ENCODE data around the gene PKNOX2. TPM values are rescaled to one million over a fixed set of nuclear protein-coding genes. Genes with fewer than 3 reads are reported as not detected.
A peak's percentile ranks its signal among the peaks of the same experiment; 100 is the strongest.

The PKNOX2 gene
- total and polyA plus RNA-seq, 9 of the 15 experiments (the other 6 are each of a cell fraction or from before 2014, with no cell fraction given) = not detected

DNA sequence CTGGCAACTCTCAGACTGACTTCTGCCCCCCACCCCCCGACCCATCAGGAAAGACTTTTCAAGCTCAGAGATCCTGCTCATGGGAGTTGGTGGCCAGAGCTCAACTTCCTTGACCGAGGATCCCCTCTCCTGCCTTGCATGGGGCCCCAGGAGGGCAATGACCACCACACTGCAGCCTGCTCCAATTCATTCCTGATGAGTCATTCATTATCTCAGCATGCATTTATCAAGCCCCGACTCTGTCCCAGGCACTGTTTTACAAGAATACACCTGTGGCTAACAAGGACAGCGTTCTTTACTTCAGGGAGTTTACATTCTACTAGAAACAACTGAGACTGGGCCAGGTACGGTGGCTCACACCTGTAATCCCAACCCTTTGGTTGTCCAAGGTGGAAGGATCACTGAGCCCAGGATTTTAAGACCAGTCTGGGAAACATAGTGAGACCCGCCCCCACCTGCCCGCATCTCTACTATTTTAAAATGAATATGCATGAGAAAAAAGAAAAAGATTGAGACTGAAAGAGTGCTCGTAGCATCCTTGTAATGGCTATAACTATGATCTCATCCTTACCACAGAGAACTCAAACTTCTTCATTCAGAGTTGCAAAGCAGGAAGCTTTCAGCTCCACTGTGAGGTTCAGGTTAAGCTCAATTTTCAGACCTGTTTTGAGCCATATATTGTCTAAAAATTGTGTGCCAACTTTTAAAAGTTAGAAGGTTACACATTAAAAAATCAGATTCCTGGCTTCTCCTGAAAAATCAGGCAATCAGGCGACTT is 271.1 kb downstream of the PKNOX2 start (continued):
- TF ChIP-seq TCF3 (CRISPR knock-in tag; IDR thresholded peaks at IDR 0.05) = no peak
- TF ChIP-seq RBFOX2 (IDR thresholded peaks at IDR 0.05; ENCODE audit: low read depth, low read length) = no peak
- no peak for TF ChIP-seq NFXL1 (CRISPR knock-in tag; IDR thresholded peaks at IDR 0.05)
- TF ChIP-seq DIDO1 (tag; IDR thresholded peaks at IDR 0.05; ENCODE audit: low read depth) = no peak
- TF ChIP-seq SAFB2 (IDR thresholded peaks at IDR 0.05; ENCODE audit: borderline replicate concordance, low read depth, low read length, severe bottlenecking) = no peak
- no peak for TF ChIP-seq PTRF (tag; IDR thresholded peaks at IDR 0.05)
- TF ChIP-seq POLR2G (IDR thresholded peaks at IDR 0.05; ENCODE audit: low read depth, low read length) = no peak
- no peak for TF ChIP-seq HNRNPLL (IDR thresholded peaks at IDR 0.05; ENCODE audit: low read depth, low read length, poor library complexity, severe bottlenecking)
- peak; percentile 73; the same call in 1 of the 2 replicates for TF ChIP-seq C11orf30 (IDR thresholded peaks at IDR 0.05; ENCODE audit: low read depth)
- TF ChIP-seq KLF16 (IDR thresholded peaks at IDR 0.05) = no peak
- TF ChIP-seq, protein P1, sequence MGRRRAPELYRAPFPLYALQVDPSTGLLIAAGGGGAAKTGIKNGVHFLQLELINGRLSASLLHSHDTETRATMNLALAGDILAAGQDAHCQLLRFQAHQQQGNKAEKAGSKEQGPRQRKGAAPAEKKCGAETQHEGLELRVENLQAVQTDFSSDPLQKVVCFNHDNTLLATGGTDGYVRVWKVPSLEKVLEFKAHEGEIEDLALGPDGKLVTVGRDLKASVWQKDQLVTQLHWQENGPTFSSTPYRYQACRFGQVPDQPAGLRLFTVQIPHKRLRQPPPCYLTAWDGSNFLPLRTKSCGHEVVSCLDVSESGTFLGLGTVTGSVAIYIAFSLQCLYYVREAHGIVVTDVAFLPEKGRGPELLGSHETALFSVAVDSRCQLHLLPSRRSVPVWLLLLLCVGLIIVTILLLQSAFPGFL (CRISPR knock-in tag; IDR thresholded peaks at IDR 0.05) = no peak
- TF ChIP-seq SMC3 (conservative IDR thresholded peaks at IDR 0.05; ENCODE audit: insufficient read depth, low read depth, low read length) = no peak
- no peak for TF ChIP-seq ZBTB26 (CRISPR knock-in tag; IDR thresholded peaks at IDR 0.05)
- no peak for TF ChIP-seq TARDBP (IDR thresholded peaks at IDR 0.05)
- no peak for TF ChIP-seq EGR1 (conservative IDR thresholded peaks at IDR 0.05)
- TF ChIP-seq ARID1B (IDR thresholded peaks at IDR 0.05) = peak; percentile 58
- TF ChIP-seq ZC3H8 (IDR thresholded peaks at IDR 0.05) = no peak
- no peak for TF ChIP-seq ZNF12 (CRISPR knock-in tag; IDR thresholded peaks at IDR 0.05)
- TF ChIP-seq NCOR1 (IDR thresholded peaks at IDR 0.05) = no peak
- no peak for TF ChIP-seq SRF (CRISPR knock-in tag; IDR thresholded peaks at IDR 0.05)
- TF ChIP-seq RBBP5 (IDR thresholded peaks at IDR 0.05; ENCODE audit: borderline replicate concordance, insufficient read depth, low read length, poor library complexity, severe bottlenecking) = no peak
- TF ChIP-seq FOXM1 (IDR thresholded peaks at IDR 0.05; ENCODE audit: low read depth) = no peak
- TF ChIP-seq FOXM1 (CRISPR knock-in tag; IDR thresholded peaks at IDR 0.05; ENCODE audit: low read depth) = no peak
- no peak for TF ChIP-seq CBFB (CRISPR knock-in tag; IDR thresholded peaks at IDR 0.05)
- TF ChIP-seq SMARCA4 (IDR thresholded peaks at IDR 0.05) = peak; percentile 72
- no peak for TF ChIP-seq ZNF75A (CRISPR knock-in tag; IDR thresholded peaks at IDR 0.05)
- TF ChIP-seq, protein P2, sequence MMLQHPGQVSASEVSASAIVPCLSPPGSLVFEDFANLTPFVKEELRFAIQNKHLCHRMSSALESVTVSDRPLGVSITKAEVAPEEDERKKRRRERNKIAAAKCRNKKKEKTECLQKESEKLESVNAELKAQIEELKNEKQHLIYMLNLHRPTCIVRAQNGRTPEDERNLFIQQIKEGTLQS (IDR thresholded peaks at IDR 0.05) = peak; percentile 82
- TF ChIP-seq, protein P2 (CRISPR knock-in tag; conservative IDR thresholded peaks at IDR 0.05) = no peak
